ENCODE measurements around the gene ABCA13.

Gene ABCA13

DNA sequence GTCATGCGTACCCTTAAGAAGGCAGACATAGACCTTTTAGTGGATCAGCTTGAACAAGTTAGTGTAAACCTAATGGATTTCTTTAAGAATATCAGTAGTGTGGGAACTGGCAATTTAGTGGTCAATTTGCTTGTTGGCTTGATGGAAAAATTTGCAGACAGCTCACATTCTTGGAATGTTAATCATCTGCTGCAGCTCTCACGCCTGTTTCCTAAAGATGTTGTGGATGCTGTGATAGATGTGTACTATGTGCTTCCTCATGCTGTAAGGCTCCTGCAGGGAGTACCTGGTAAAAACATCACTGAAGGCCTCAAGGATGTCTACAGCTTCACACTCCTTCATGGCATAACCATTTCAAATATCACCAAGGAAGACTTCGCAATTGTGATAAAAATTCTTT, 103.4 kb downstream of the ABCA13 start:
- Histone ChIP-seq H3K27ac (no peak overlapping the region), H3K4me2 (no peak overlapping the region), H3K36me3 (ENCODE audit: insufficient read depth) (no peaks in the 10 kb centered on the region), H3K9ac (no peak overlapping the region), H3K27me3 (ENCODE audit: insufficient read depth, low read depth) (no peaks in the 10 kb centered on the region), H4K20me1 (ENCODE audit: insufficient read depth) (no peaks in the 10 kb centered on the region), H3K4me1 (ENCODE audit: low read depth, poor library complexity, severe bottlenecking) (no peaks in the 10 kb centered on the region), H2AFZ (ENCODE audit: low read depth) (no peak overlapping the region), H3K79me2 (ENCODE audit: insufficient read depth, low read depth) (no peaks in the 10 kb centered on the region), H3K4me3 (IDR thresholded peaks at IDR 0.05; ENCODE audit: insufficient read depth, low read depth, low read length) (no peak overlapping the region)
- TF ChIP-seq, protein P1, sequence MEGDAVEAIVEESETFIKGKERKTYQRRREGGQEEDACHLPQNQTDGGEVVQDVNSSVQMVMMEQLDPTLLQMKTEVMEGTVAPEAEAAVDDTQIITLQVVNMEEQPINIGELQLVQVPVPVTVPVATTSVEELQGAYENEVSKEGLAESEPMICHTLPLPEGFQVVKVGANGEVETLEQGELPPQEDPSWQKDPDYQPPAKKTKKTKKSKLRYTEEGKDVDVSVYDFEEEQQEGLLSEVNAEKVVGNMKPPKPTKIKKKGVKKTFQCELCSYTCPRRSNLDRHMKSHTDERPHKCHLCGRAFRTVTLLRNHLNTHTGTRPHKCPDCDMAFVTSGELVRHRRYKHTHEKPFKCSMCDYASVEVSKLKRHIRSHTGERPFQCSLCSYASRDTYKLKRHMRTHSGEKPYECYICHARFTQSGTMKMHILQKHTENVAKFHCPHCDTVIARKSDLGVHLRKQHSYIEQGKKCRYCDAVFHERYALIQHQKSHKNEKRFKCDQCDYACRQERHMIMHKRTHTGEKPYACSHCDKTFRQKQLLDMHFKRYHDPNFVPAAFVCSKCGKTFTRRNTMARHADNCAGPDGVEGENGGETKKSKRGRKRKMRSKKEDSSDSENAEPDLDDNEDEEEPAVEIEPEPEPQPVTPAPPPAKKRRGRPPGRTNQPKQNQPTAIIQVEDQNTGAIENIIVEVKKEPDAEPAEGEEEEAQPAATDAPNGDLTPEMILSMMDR (conservative IDR thresholded peaks at IDR 0.05; ENCODE audit: low read depth, low read length): no peak

DNA sequence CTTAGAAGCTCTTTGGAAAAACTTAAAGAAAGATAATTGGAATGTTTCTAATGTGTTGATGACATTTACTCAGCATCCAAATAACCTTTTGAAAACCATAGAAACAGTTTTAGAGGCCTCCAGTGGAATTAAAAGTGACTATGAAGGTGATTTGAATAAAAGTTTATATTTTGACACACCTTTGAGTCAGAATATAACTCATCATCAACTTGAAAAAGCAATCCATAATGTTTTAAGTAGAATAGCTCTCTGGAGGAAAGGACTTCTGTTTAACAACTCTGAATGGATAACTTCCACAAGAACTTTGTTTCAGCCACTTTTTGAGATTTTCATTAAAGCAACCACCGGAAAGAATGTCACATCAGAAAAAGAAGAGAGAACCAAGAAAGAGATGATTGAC, 108.2 kb downstream of the ABCA13 start:
- Histone ChIP-seq H2AFZ (ENCODE audit: low read depth) (no peak overlapping the region), H3K27me3 (ENCODE audit: insufficient read depth, low read depth) (no peaks in the 10 kb centered on the region), H3K4me2 (no peak overlapping the region), H3K4me3 (IDR thresholded peaks at IDR 0.05; ENCODE audit: insufficient read depth, low read depth, low read length) (no peak overlapping the region), H3K36me3 (ENCODE audit: insufficient read depth) (no peaks in the 10 kb centered on the region), H3K9ac (no peak overlapping the region), H3K4me1 (ENCODE audit: low read depth, poor library complexity, severe bottlenecking) (no peaks in the 10 kb centered on the region), H3K27ac (no peak overlapping the region), H3K79me2 (ENCODE audit: insufficient read depth, low read depth) (no peaks in the 10 kb centered on the region), H4K20me1 (ENCODE audit: insufficient read depth) (no peaks in the 10 kb centered on the region)
- TF ChIP-seq, protein P1 (conservative IDR thresholded peaks at IDR 0.05; ENCODE audit: low read depth, low read length): no peak

DNA sequence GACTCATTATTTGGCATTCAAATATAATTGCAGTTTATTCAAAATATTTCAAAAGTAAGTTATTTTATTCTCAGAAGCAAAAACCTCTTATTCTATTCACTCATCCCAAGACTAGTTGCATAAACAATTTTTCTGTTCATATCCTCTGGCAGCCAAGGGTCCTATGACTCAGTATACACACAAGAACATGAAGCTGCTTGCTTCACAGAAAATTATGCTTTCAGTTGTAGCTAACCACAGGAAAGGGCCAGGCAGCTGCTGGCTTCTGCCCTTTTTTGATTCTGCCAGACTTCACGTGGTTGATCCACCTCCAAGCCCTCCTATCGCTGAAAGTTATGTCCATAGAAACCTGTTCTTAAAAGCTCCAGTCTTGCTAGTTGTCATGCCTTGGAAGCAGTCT, 108.8 kb downstream of the ABCA13 start:
- no peak overlapping the region for H2AFZ ChIP-seq (ENCODE audit: low read depth)
- no peaks in the 10 kb centered on the region for H3K27me3 ChIP-seq (ENCODE audit: insufficient read depth, low read depth)
- TF ChIP-seq, protein P1 (conservative IDR thresholded peaks at IDR 0.05; ENCODE audit: low read depth, low read length): no peak
- H3K4me2 ChIP-seq: no peak overlapping the region
- H3K27ac ChIP-seq: no peak overlapping the region
- no peak overlapping the region for H3K9ac ChIP-seq
- no peaks in the 10 kb centered on the region for H3K36me3 ChIP-seq (ENCODE audit: insufficient read depth)
- no peaks in the 10 kb centered on the region for H4K20me1 ChIP-seq (ENCODE audit: insufficient read depth)
- no peaks in the 10 kb centered on the region for H3K79me2 ChIP-seq (ENCODE audit: insufficient read depth, low read depth)
- H3K4me3 ChIP-seq (IDR thresholded peaks at IDR 0.05; ENCODE audit: insufficient read depth, low read depth, low read length): no peak overlapping the region
- no peaks in the 10 kb centered on the region for H3K4me1 ChIP-seq (ENCODE audit: low read depth, poor library complexity, severe bottlenecking)

DNA sequence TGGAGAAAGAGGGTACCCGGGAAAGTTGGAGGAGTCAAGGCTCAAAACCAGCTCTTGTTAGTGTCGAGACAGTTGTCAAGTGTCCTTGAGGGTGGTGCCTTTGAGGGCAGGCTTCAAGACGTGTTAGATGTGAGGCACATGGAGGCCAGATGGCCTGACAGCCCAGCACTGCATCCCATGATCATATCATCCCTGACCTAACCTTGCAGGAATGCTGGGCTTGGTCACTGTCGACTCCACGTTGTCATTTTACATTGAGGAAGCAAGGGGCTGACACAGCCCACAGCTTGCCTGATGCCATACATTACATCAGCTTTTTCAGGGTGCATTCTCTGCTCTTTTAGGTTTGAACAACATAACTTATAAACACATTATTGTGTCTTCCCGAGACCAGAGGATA, 114.1 kb downstream of the ABCA13 start:
- H3K27me3 ChIP-seq (ENCODE audit: insufficient read depth, low read depth): no peaks in the 10 kb centered on the region
- no peak overlapping the region for H3K4me2 ChIP-seq
- no peak overlapping the region for H2AFZ ChIP-seq (ENCODE audit: low read depth)

More for the DNA sequence above, 114.1 kb downstream of the ABCA13 start:
- TF ChIP-seq, protein P1 (conservative IDR thresholded peaks at IDR 0.05; ENCODE audit: low read depth, low read length): no peak
- H3K4me3 ChIP-seq (IDR thresholded peaks at IDR 0.05; ENCODE audit: insufficient read depth, low read depth, low read length): no peak overlapping the region
- no peak overlapping the region for H3K27ac ChIP-seq
- H4K20me1 ChIP-seq (ENCODE audit: insufficient read depth): no peaks in the 10 kb centered on the region
- H3K79me2 ChIP-seq (ENCODE audit: insufficient read depth, low read depth): no peaks in the 10 kb centered on the region
- H3K4me1 ChIP-seq (ENCODE audit: low read depth, poor library complexity, severe bottlenecking): no peaks in the 10 kb centered on the region
- no peaks in the 10 kb centered on the region for H3K36me3 ChIP-seq (ENCODE audit: insufficient read depth)
- no peak overlapping the region for H3K9ac ChIP-seq
